CD4-positive, alpha-beta memory T cell (primary cell): Measurements from ENCODE around the gene PSEN1. TPM values are rescaled to one million over a fixed set of nuclear protein-coding genes. Genes with fewer than 3 reads are reported as not detected.
A peak's percentile ranks its signal among the peaks of the same experiment; 100 is the strongest.

Experiments
- CTCF ChIA-PET: fragments of 350-600 bp; sonication (Branson Sonifier 250); formaldehyde crosslinking; loops from one replicate; lab custom pipeline; 2021; ENCODE audit warnings: inconsistent platforms; ENCODE audit not compliant: partially characterized antibody; lab: Charles Lee
- POLR2A ChIA-PET: fragments of 350-600 bp; sonication (Branson Sonifier 250); formaldehyde crosslinking; loops from one replicate; lab custom pipeline; 2021; ENCODE audit not compliant: partially characterized antibody; lab: Charles Lee
- DNase-seq, 5 donors: peaks; one replicate each; pipeline versions ENCODE4 v3.0.0 to v3.0.0-alpha.2; 2020 to 2022; ENCODE audit warnings: mixed read lengths in 1 of 5
- H3K27ac ChIP-seq: one replicate; pipeline ENCODE4 v1.7.0; 2013; ENCODE audit warnings: low read depth, low read length
- H3K27me3 ChIP-seq: 2 replicates; pipeline ENCODE4 v1.7.0; 2013; ENCODE audit warnings: mild to moderate bottlenecking, low read length, moderate library complexity; ENCODE audit not compliant: insufficient read depth
- H3K36me3 ChIP-seq: 2 replicates; pipeline ENCODE4 v1.7.0; 2013; ENCODE audit warnings: mild to moderate bottlenecking, low read length, moderate library complexity; ENCODE audit not compliant: insufficient read depth
- H3K4me1 ChIP-seq: 2 replicates; pipeline ENCODE4 v1.7.0; 2013; ENCODE audit warnings: mild to moderate bottlenecking, low read length, moderate library complexity; ENCODE audit not compliant: insufficient read depth
- H3K4me3 ChIP-seq, 2 donors: one replicate each; pipeline ENCODE4 v1.7.0; 2013; ENCODE audit warnings: low read length in 2 of 2, mild to moderate bottlenecking in 1 of 2
- H3K9me3 ChIP-seq, 2 donors: one replicate each; pipeline ENCODE4 v1.7.0; 2013; ENCODE audit warnings: low read length in 2 of 2, control low read depth in 1 of 2; ENCODE audit not compliant: control insufficient read depth in 1 of 2
- H3K27ac Mint-ChIP-seq, 7 donors: one replicate each; pipeline ENCODE4 v1.8.0; 2020 to 2021; ENCODE audit warnings: mixed read lengths in 7 of 7, mild to moderate bottlenecking in 6 of 7, inconsistent platforms in 3 of 7, moderate library complexity in 3 of 7
- H3K27me3 Mint-ChIP-seq, 2 donors: one replicate each; pipeline ENCODE4 v1.8.0; 2020 to 2021; ENCODE audit warnings: mixed read lengths in 2 of 2
- H3K36me3 Mint-ChIP-seq, 2 donors: one replicate each; pipeline ENCODE4 v1.8.0; 2020 to 2021; ENCODE audit warnings: mixed read lengths in 2 of 2, inconsistent platforms in 1 of 2, mild to moderate bottlenecking in 1 of 2
- H3K4me1 Mint-ChIP-seq, 4 donors: one replicate each; pipeline ENCODE4 v1.8.0; 2020 to 2021; ENCODE audit warnings: mixed read lengths in 4 of 4, mild to moderate bottlenecking in 1 of 4
- H3K4me3 Mint-ChIP-seq, 8 donors: one replicate each; pipeline ENCODE4 v1.8.0; 2020 to 2021; ENCODE audit warnings: mixed read lengths in 8 of 8, mild to moderate bottlenecking in 7 of 8, moderate library complexity in 6 of 8, inconsistent platforms in 3 of 8
- H3K9me3 Mint-ChIP-seq, 8 donors: one replicate each; pipeline ENCODE4 v1.8.0; 2020 to 2021; ENCODE audit warnings: mixed read lengths in 8 of 8, mild to moderate bottlenecking in 5 of 8, inconsistent platforms in 3 of 8, moderate library complexity in 1 of 8
- intact Hi-C: fragments of 100-400 bp; cut with micrococcal nuclease; formaldehyde crosslinking; loops from one replicate; pipeline ENCODE4 v1.15.1; 2023
- polyA plus RNA-seq, 2 donors: library from polyadenylated mRNA; unstranded; fragments of 300-500 nt; fragmentation: Illumina TruSeq; gene quantifications; one replicate each; pipeline ENCODE4 v1.2.3, GENCODE V29; 2021
- total RNA-seq, 2 experiments: library from RNA; stranded (reverse); gene quantifications; one replicate each; pipeline ENCODE4 v1.2.3, GENCODE V29; 2021

PSEN1 gene
- total and polyA plus RNA-seq, 4 experiments from 2014 or later: 36.0 to 51.7 (median 41.8) TPM

DNA sequence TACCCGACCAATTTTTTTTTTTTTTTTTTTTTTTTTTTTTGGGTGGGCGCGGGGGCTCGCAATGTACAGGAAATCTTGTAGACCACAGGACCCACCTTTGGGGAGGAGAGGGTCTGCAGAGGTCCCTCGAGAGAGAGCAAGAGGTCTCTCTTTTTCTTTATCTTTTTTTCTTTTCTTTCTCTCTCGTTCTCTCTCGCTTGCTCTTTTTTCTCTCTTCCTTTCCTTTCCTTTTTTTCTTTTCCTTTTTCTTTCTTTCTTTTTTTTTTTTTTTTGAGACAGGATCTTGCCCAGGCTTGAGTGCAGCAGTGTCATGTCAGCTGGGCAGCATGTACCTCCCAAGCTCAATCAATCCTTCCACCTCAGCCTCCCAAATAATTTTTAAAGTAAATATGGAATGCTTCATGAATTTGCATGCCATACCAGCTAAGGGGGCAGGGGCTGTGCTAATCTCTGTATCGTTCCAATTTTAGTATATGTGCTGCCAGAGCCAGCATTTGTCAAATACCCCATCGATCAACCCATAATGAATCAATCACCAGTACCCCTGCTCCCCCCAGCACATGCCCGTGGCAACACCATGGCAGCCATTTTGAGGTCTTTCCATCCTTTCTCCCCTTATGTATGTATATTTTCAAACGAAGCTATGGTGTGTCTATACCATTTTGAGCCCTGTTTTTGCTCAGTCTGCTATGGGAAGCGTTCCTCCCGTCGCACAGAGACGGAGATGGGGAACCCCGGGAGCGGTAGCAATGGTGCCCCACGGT is 110.3 kb downstream of the PSEN1 start:
- POLR2A ChIA-PET: no interaction called here

DNA sequence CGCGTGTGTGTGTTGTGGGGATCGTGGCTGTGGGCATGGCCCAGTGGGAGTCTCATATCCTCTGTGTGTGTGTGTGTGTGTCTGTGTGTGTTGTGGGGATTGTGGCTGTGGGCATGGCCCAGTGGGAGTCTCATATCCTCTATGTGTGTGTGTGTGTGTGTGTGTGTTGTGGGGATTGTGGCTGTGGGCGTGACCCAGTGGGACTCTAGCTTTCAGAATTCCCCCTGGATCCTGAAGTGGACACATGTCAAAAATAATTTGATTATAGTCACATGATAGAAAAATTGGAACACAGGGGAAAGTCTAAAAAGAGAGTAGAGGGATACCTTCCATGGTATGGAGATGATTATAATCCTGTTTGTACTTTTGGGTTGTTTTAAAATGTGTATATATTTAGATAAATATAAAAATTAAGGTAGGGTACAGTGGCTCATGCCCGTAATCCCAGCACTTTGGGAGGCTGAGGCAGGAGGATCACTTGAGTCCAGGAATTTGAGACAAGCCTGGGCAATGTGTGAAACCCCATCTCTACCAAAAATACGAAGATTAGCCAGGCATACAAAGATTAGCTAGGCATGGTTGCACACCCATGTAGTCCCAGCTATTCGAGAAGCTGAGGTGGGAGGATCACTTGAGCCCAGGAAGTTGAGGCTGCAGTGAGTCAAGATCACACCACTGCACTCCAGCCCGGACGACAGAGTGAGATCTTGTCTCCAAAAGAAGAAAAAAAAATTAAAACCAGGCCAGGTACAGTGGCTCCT is 112.0 kb downstream of the PSEN1 start:
- Mint-ChIP-seq H3K27ac (peak overlapping the region in 1 of 7 donors; percentile 36), H3K36me3 (no peaks in the 10 kb centered on the region), H3K4me3 (peak overlapping the region in 2 of 8 donors; percentile 7 to 13), H3K4me1 (peaks cover 7 to 22% (median 20%) of the 10 kb centered on the region in 4 donors), H3K9me3 (no peaks in the 10 kb centered on the region), H3K27me3 (peaks cover 13 to 18% of the 10 kb centered on the region in 2 donors)
- no peak overlapping the region for H3K4me3 ChIP-seq
- no peaks in the 10 kb centered on the region for H3K27me3 ChIP-seq
- intact Hi-C loops: no loop called here
- CTCF ChIA-PET: no interaction called here
- H3K27ac ChIP-seq: no peak overlapping the region
- DNase-seq: no peak
- H3K4me1 ChIP-seq: peaks cover 7% of the 10 kb centered on the region
- no peaks in the 10 kb centered on the region for H3K36me3 ChIP-seq
- POLR2A ChIA-PET: no interaction called here
- no peaks in the 10 kb centered on the region for H3K9me3 ChIP-seq

More for the DNA sequence above, 110.3 kb downstream of the PSEN1 start:
- peaks cover 7% of the 10 kb centered on the region for H3K4me1 ChIP-seq
- H3K4me3 ChIP-seq: peak overlapping the region; percentile 6 to 34
- CTCF ChIA-PET: no interaction called here
- H3K4me1 Mint-ChIP-seq: peaks cover 13 to 31% (median 28%) of the 10 kb centered on the region in 4 donors
- peak overlapping the region; percentile 55 to 82 (median 76) for H3K4me3 Mint-ChIP-seq
- H3K36me3 ChIP-seq: no peaks in the 10 kb centered on the region
- no peaks in the 10 kb centered on the region for H3K9me3 ChIP-seq
- intact Hi-C loops: no loop called here
- H3K27ac Mint-ChIP-seq: peak overlapping the region in 2 of 7 donors; percentile 10 to 62
- H3K36me3 Mint-ChIP-seq: no peaks in the 10 kb centered on the region
- H3K27ac ChIP-seq: no peak overlapping the region
- no peak for DNase-seq
- peaks cover 20 to 27% of the 10 kb centered on the region in 2 donors for H3K27me3 Mint-ChIP-seq
- no peaks in the 10 kb centered on the region for H3K27me3 ChIP-seq
- H3K9me3 Mint-ChIP-seq: no peaks in the 10 kb centered on the region

DNA sequence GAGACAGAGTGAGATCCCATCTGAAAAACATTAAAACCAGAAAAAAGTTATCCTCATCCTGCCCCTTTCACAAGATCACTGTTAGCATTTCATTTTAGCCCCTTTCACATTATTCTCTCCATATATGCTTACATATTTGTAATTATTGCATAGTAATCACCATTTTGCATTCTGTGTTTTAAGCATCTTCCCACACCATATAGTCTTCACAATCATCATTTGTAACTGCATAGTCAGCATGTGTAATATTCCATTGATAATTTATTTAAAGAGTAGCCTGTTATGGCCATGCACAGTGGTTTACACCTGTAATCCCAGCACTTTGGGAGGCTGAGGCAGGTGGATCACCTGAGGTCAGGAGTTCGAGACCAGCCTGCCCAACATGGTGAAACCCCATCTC is 112.8 kb downstream of the PSEN1 start:
- H3K4me1 Mint-ChIP-seq: peaks cover 6 to 19% (median 15%) of the 10 kb centered on the region in 4 donors
- H3K27me3 Mint-ChIP-seq: peaks cover 7 to 13% of the 10 kb centered on the region in 2 donors
- H3K27ac Mint-ChIP-seq: peak overlapping the region in 1 of 7 donors; percentile 26
- H3K27me3 ChIP-seq: no peaks in the 10 kb centered on the region
- POLR2A ChIA-PET: no interaction called here
- no peaks in the 10 kb centered on the region for H3K9me3 Mint-ChIP-seq
- H3K4me3 ChIP-seq: no peak overlapping the region
- H3K36me3 Mint-ChIP-seq: no peaks in the 10 kb centered on the region
- intact Hi-C loops: no loop called here
- no peak overlapping the region for H3K27ac ChIP-seq
- H3K36me3 ChIP-seq: no peaks in the 10 kb centered on the region
- no peak for DNase-seq
- CTCF ChIA-PET: no interaction called here
- H3K4me1 ChIP-seq: peaks cover 7% of the 10 kb centered on the region
- no peaks in the 10 kb centered on the region for H3K9me3 ChIP-seq
- H3K4me3 Mint-ChIP-seq: no peak overlapping the region

DNA sequence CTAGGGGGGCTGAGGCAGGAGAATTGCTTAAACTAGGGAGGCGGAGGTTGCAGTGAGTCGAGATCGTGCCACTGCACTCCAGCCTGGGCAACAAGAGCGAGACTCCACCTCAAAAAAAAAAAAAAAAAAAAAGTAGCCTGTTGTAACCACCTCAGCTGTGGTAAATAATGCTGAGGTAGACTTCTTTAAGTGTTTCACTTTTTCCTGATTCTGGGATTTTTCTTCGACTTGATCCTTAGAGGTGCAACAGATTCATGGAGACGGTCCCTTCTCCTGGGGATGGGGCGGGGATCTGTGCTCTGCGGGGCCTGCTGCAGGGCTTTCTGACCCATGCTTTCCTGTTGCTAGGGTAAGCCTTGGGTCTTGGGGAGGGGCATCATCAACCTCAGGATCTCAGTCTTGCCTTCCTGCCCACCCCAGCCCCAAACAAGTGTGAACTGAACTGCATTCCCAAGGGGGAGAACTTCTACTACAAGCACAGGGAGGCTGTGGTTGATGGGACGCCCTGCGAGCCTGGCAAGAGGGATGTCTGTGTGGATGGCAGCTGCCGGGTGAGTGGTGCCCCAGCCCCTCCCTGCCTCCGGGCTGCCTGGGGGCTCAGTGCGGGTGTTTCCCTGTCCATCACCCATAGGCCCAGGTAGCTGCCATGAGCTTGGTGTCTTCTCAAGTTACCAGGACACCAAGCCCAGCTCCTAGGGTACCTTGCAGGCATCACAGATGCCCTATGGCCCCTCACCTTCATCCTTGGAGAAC is 113.4 kb downstream of the PSEN1 start:
- DNase-seq: no peak
- Histone ChIP-seq H3K36me3 (no peaks in the 10 kb centered on the region), H3K27me3 (no peaks in the 10 kb centered on the region), H3K27ac (no peak overlapping the region), H3K4me3 (no peak overlapping the region), H3K4me1 (peaks cover 7% of the 10 kb centered on the region), H3K9me3 (no peaks in the 10 kb centered on the region)
- Mint-ChIP-seq H3K4me1 (peaks cover 6 to 19% (median 15%) of the 10 kb centered on the region in 4 donors), H3K4me3 (no peak overlapping the region), H3K36me3 (no peaks in the 10 kb centered on the region), H3K9me3 (no peaks in the 10 kb centered on the region), H3K27me3 (peaks cover 7 to 13% of the 10 kb centered on the region in 2 donors), H3K27ac (no peak overlapping the region)
- ChIA-PET CTCF (no interaction called here), POLR2A (no interaction called here)
- intact Hi-C loops: no loop called here

DNA sequence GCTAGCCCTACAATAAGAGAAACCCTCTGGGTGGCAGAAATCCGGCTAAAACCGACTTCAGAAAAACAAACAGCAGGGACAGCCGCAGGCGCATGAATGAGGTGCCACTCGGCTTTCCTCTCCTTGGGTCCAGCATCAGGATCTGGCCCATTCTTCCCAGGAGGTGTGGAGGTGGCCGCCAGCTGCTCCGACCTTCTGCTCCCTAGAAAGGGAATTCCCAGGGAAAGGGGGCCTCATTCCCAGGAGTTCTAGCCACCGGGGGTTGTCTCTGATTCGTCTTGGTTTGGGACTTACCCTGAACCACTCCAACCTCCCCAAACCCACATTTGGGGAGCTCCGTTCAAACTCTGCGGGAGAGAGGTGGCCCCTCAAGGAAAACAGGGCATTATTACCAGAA is 114.0 kb downstream of the PSEN1 start:
- H3K27ac Mint-ChIP-seq: no peak overlapping the region
- Histone ChIP-seq H3K36me3 (no peaks in the 10 kb centered on the region), H3K9me3 (no peaks in the 10 kb centered on the region), H3K27ac (no peak overlapping the region), H3K4me1 (peaks cover 4% of the 10 kb centered on the region), H3K4me3 (no peak overlapping the region), H3K27me3 (no peaks in the 10 kb centered on the region)
- no peaks in the 10 kb centered on the region for H3K9me3 Mint-ChIP-seq
- ChIA-PET CTCF (no interaction called here), POLR2A (no interaction called here)
- H3K4me3 Mint-ChIP-seq: no peak overlapping the region
- H3K4me1 Mint-ChIP-seq: peaks cover 4 to 18% (median 15%) of the 10 kb centered on the region in 4 donors
- H3K36me3 Mint-ChIP-seq: no peaks in the 10 kb centered on the region
- DNase-seq: no peak
- H3K27me3 Mint-ChIP-seq: peaks cover 4 to 9% of the 10 kb centered on the region in 2 donors
- intact Hi-C loops: no loop called here

DNA sequence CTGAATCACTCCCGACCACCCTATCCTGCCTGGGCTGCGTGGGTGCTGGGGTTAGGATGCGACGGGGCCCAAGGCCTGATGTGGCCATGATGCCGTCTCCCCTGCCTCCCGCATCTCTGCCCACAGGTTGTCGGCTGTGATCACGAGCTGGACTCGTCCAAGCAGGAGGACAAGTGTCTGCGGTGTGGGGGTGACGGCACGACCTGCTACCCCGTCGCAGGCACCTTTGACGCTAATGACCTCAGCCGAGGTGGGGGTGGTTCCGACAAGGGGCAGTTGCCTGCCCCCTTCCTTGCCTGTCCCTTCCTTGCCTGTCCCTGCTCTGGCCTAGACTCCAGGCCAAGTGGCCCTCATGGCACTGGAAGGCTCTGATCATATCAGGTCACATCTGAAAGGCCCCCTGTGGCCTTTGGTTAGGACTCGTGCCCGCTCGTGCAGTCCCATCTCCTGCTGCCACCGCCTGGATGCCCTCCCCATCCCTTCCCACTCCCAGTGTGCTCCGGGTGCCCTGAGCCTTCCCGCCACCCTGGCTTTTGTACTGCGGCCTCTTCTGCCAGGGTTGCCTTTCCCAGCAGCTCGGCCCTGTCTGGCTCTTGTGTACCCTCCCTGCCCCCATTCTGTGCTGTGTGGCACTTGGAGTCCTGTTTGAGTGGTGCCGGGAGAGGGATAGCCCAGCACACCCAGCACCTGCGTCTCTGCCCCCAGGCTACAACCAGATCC is 114.6 kb downstream of the PSEN1 start:
- no peak for DNase-seq
- intact Hi-C loops: no loop called here
- CTCF ChIA-PET: no interaction called here

More for the DNA sequence above, 114.6 kb downstream of the PSEN1 start:
- Mint-ChIP-seq H3K9me3 (no peaks in the 10 kb centered on the region), H3K4me3 (no peak overlapping the region), H3K36me3 (no peaks in the 10 kb centered on the region), H3K27me3 (peaks cover 4 to 9% of the 10 kb centered on the region in 2 donors), H3K4me1 (peaks cover 4 to 18% (median 15%) of the 10 kb centered on the region in 4 donors), H3K27ac (no peak overlapping the region)
- H3K27me3 ChIP-seq: no peaks in the 10 kb centered on the region
- no peak overlapping the region for H3K27ac ChIP-seq
- no peak overlapping the region for H3K4me3 ChIP-seq
- no peaks in the 10 kb centered on the region for H3K36me3 ChIP-seq
- POLR2A ChIA-PET: no interaction called here
- H3K9me3 ChIP-seq: no peaks in the 10 kb centered on the region
- H3K4me1 ChIP-seq: no peaks in the 10 kb centered on the region
